ENCODE data around the gene ZNF521. TPM values are rescaled to one million over a fixed set of nuclear protein-coding genes. Genes with fewer than 3 reads are reported as not detected.

ZNF521 gene
- total RNA-seq, 1 experiment from 2014 or later: not detected

GRCh38 chr18:25346561-25346960, 5.4 kb downstream of the ZNF521 start:
- no peak for DNase-seq (ENCODE audit: low spot score)
- no peaks in the 10 kb centered on the region for H3K9me3 ChIP-seq (ENCODE audit: low read depth, low read length, poor library complexity, severe bottlenecking)
- no peak for TF ChIP-seq EZH2 (IDR thresholded peaks at IDR 0.05; ENCODE audit: borderline replicate concordance, low read depth, low read length, poor library complexity, severe bottlenecking)
- TF ChIP-seq CTCF (conservative IDR thresholded peaks at IDR 0.05; ENCODE audit: low read depth, low read length): no peak
- no peak overlapping the region for H3K4me3 ChIP-seq (ENCODE audit: low read depth, low read length, poor library complexity, severe bottlenecking)
- intact Hi-C loops (cut with micrococcal nuclease; ENCODE audit: unreplicated experiment): no loop called here
- CTCF ChIA-PET: no interaction called here
- H3K36me3 ChIP-seq (ENCODE audit: insufficient read depth, low read length, poor library complexity, severe bottlenecking): no peaks in the 10 kb centered on the region
- H3K27ac ChIP-seq (ENCODE audit: low read depth, low read length, poor library complexity, severe bottlenecking): no peak overlapping the region
- no TSS peak for BruUV-seq (replicated peaks)
- POLR2A ChIA-PET (ENCODE audit: low non-redundant PET): no interaction called here
- H3K4me1 ChIP-seq (ENCODE audit: insufficient read depth, low read length, poor library complexity, severe bottlenecking): peaks cover 8% of the 10 kb centered on the region
- H3K27me3 ChIP-seq (replicated peaks; ENCODE audit: insufficient read depth, low read depth, low read length, poor library complexity): peaks cover 81% of the 10 kb centered on the region

- Histone ChIP-seq H3K36me3 (ENCODE audit: insufficient read depth, low read length, poor library complexity, severe bottlenecking) (no peaks in the 10 kb centered on the region), H3K9me3 (ENCODE audit: low read depth, low read length, poor library complexity, severe bottlenecking) (no peaks in the 10 kb centered on the region), H3K27ac (ENCODE audit: low read depth, low read length, poor library complexity, severe bottlenecking) (no peak overlapping the region), H3K27me3 (replicated peaks; ENCODE audit: insufficient read depth, low read depth, low read length, poor library complexity) (peaks cover 69% of the 10 kb centered on the region), H3K4me1 (ENCODE audit: insufficient read depth, low read length, poor library complexity, severe bottlenecking) (peaks cover 3% of the 10 kb centered on the region), H3K4me3 (ENCODE audit: low read depth, low read length, poor library complexity, severe bottlenecking) (no peak overlapping the region)
- no peak for DNase-seq (ENCODE audit: low spot score)
- POLR2A ChIA-PET (ENCODE audit: low non-redundant PET): no interaction called here
- no TSS peak for BruUV-seq (replicated peaks)
- CTCF ChIA-PET: no interaction called here
- intact Hi-C loops (cut with micrococcal nuclease; ENCODE audit: unreplicated experiment): no loop called here
- TF ChIP-seq CTCF (conservative IDR thresholded peaks at IDR 0.05; ENCODE audit: low read depth, low read length): no peak
Measured at GRCh38 chr18:25345081-25345866, 6.7 kb downstream of the ZNF521 start.

- BruUV-seq (replicated peaks): no TSS peak
- no peaks in the 10 kb centered on the region for H3K9me3 ChIP-seq (ENCODE audit: low read depth, low read length, poor library complexity, severe bottlenecking)
- H3K27ac ChIP-seq (ENCODE audit: low read depth, low read length, poor library complexity, severe bottlenecking): no peak overlapping the region
- no peaks in the 10 kb centered on the region for H3K36me3 ChIP-seq (ENCODE audit: insufficient read depth, low read length, poor library complexity, severe bottlenecking)
- ChIA-PET CTCF (no interaction called here), POLR2A (ENCODE audit: low non-redundant PET) (no interaction called here)
- peaks cover 35% of the 10 kb centered on the region for H3K27me3 ChIP-seq (replicated peaks; ENCODE audit: insufficient read depth, low read depth, low read length, poor library complexity)
- TF ChIP-seq CTCF (conservative IDR thresholded peaks at IDR 0.05; ENCODE audit: low read depth, low read length) (no peak), EZH2 (IDR thresholded peaks at IDR 0.05; ENCODE audit: borderline replicate concordance, low read depth, low read length, poor library complexity, severe bottlenecking) (no peak)
- H3K4me1 ChIP-seq (ENCODE audit: insufficient read depth, low read length, poor library complexity, severe bottlenecking): no peaks in the 10 kb centered on the region
- no peak overlapping the region for H3K4me3 ChIP-seq (ENCODE audit: low read depth, low read length, poor library complexity, severe bottlenecking)
- DNase-seq (ENCODE audit: low spot score): no peak
- intact Hi-C loops (cut with micrococcal nuclease; ENCODE audit: unreplicated experiment): no loop called here
Measured at GRCh38 chr18:25341831-25342230, 10.1 kb downstream of the ZNF521 start.
